K562 (cell line): Measurements from ENCODE around the gene TMEM225B. TPM values are rescaled to one million over a fixed set of nuclear protein-coding genes. Genes with fewer than 3 reads are reported as not detected.

Experiments
- AFF1 ChIP-seq, 2 experiments: fragments of 450-650 bp; IDR thresholded peaks; 2 replicates each; pipeline ENCODE4 v1.6.1; 2018; ENCODE audit warnings: mild to moderate bottlenecking in 2 of 2, low read depth in 1 of 2; ENCODE audit not compliant: partially characterized antibody in 2 of 2
- ASH1L ChIP-seq: fragments of 450-650 bp; IDR thresholded peaks from 2 replicates; pipeline ENCODE4 v1.6.1; 2018; ENCODE audit warnings: borderline replicate concordance, mild to moderate bottlenecking, low read depth; ENCODE audit not compliant: partially characterized antibody
- BRCA1 ChIP-seq, 2 experiments: fragments of 450-650 bp in 1 of 2; sonication (generic) in 1 of 2; formaldehyde crosslinking in 1 of 2; IDR thresholded peaks; 2 replicates each; pipeline versions ENCODE4 v1.5.0 to v1.6.1; 2017 to 2020; ENCODE audit warnings: mild to moderate bottlenecking in 1 of 2, missing genetic modification reagents in 1 of 2
- C11orf30 ChIP-seq: fragments of 450-650 bp; IDR thresholded peaks from 2 replicates; pipeline ENCODE4 v1.6.1; 2016; ENCODE audit warnings: low read depth, mild to moderate bottlenecking
- CEBPZ ChIP-seq: fragments of 150-350 bp; IDR thresholded peaks from 2 replicates; pipeline ENCODE4 v1.6.1; 2014; ENCODE audit warnings: low read depth, mild to moderate bottlenecking, low read length, borderline replicate concordance
- CTBP1 ChIP-seq: fragments of 450-650 bp; IDR thresholded peaks from 2 replicates; pipeline ENCODE4 v1.6.1; 2016; ENCODE audit warnings: borderline replicate concordance
- ESRRA ChIP-seq: fragments of 450-650 bp; IDR thresholded peaks from 2 replicates; pipeline ENCODE4 v1.6.1; 2014; ENCODE audit warnings: low read depth, mild to moderate bottlenecking, moderate library complexity, borderline replicate concordance
- FIP1L1 ChIP-seq: fragments of 200-400 bp; formaldehyde crosslinking; IDR thresholded peaks from 2 replicates; pipeline ENCODE4 v1.6.1; 2018; ENCODE audit warnings: mild to moderate bottlenecking, low read depth, low read length; ENCODE audit not compliant: poor library complexity, severe bottlenecking
- FOXK2 ChIP-seq, 2 experiments: fragments of 450-650 bp; IDR thresholded peaks in 1 of 2; conservative IDR thresholded peaks in 1 of 2; 2 replicates each; pipeline ENCODE4 v1.6.1; 2016; ENCODE audit warnings: low read depth in 2 of 2, mild to moderate bottlenecking in 1 of 2
- HBP1 ChIP-seq: fragments of 450-650 bp; formaldehyde crosslinking; IDR thresholded peaks from 2 replicates; pipeline ENCODE4 v1.4.0; 2022; ENCODE audit warnings: missing genetic modification characterization
- HDAC8 ChIP-seq: fragments of 450-650 bp; IDR thresholded peaks from 2 replicates; pipeline ENCODE4 v1.6.1; 2016; ENCODE audit warnings: mild to moderate bottlenecking, missing genetic modification characterization, moderate library complexity, missing compliant biosample characterization
- MCM3 ChIP-seq: fragments of 450-650 bp; IDR thresholded peaks from 2 replicates; pipeline ENCODE4 v1.6.1; 2016
- MEIS2 ChIP-seq: fragments of 450-650 bp; IDR thresholded peaks from 2 replicates; pipeline ENCODE4 v1.6.1; 2014; ENCODE audit warnings: mild to moderate bottlenecking; ENCODE audit not compliant: partially characterized antibody
- SRSF9 ChIP-seq: fragments of 200-400 bp; formaldehyde crosslinking; IDR thresholded peaks from 2 replicates; pipeline ENCODE4 v1.6.1; 2017; ENCODE audit warnings: low read depth, low read length, borderline replicate concordance
- TAF15 ChIP-seq: fragments of 200-400 bp; formaldehyde crosslinking; IDR thresholded peaks from 2 replicates; pipeline ENCODE4 v1.6.1; 2017; ENCODE audit warnings: mild to moderate bottlenecking, low read depth, low read length, moderate library complexity
- ZBED1 ChIP-seq: IDR thresholded peaks from 2 replicates; pipeline ENCODE4 v1.6.1; 2014
- ZNF184 ChIP-seq: sonication (generic); formaldehyde crosslinking; IDR thresholded peaks from 2 replicates; pipeline ENCODE4 v1.5.0; 2020; ENCODE audit warnings: missing genetic modification reagents
- ZNF212 ChIP-seq: fragments of 450-650 bp; formaldehyde crosslinking; IDR thresholded peaks from 2 replicates; pipeline ENCODE4 v1.4.0; 2020; ENCODE audit warnings: mild to moderate bottlenecking
- ZNF347 ChIP-seq: fragments of 450-650 bp; formaldehyde crosslinking; IDR thresholded peaks from 2 replicates; pipeline ENCODE4 v1.4.0; 2020; ENCODE audit warnings: low read depth, mild to moderate bottlenecking, moderate library complexity
- ZNF384 ChIP-seq: IDR thresholded peaks from 2 replicates; pipeline ENCODE4 v1.6.1; 2012; ENCODE audit warnings: low read depth, low read length, improper control_type of control experiment
- ZNF695 ChIP-seq: fragments of 450-650 bp; formaldehyde crosslinking; IDR thresholded peaks from 2 replicates; pipeline ENCODE4 v1.4.0; 2020; ENCODE audit warnings: mild to moderate bottlenecking, moderate library complexity
- ZNF696 ChIP-seq: fragments of 250-450 bp; sonication (Bioruptor Pico); conservative IDR thresholded peaks from 2 replicates; pipeline ENCODE4 v1.4.0; 2020; ENCODE audit warnings: mild to moderate bottlenecking, moderate library complexity
- polyA plus RNA-seq, 8 experiments: library from polyadenylated mRNA; depleted of rRNA in 4 of 8; stranded (reverse) in 5 of 8; unstranded in 3 of 8; fragments of >200 nt; fragmentation: Nextera tagmentation in 2 of 8; fragmentation: Illumina TruSeq in 1 of 8; extraction: Ambion mirVana in 2 of 8; extraction: Trizol in 1 of 8; gene quantifications; 2 replicates each; pipeline versions ENCODE4 v1.2.1 to v1.2.3, GENCODE V29; 2011 to 2014; ENCODE audit warnings: inconsistent platforms in 1 of 8, missing spikeins in 1 of 8
- total RNA-seq, 7 experiments: library from RNA; depleted of rRNA in 6 of 7; stranded (reverse); fragments of >200 nt in 6 of 7; fragmentation: Illumina TruSeq in 2 of 7; extraction: Trizol in 2 of 7; gene quantifications; 2 replicates each; pipeline versions ENCODE4 v1.2.1 to v1.2.3, GENCODE V29; 2011 to 2021; ENCODE audit warnings: low replicate concordance in 1 of 7

The TMEM225B gene
- total and polyA plus RNA-seq, 9 of the 15 experiments (the other 6 are each of a cell fraction or from before 2014, with no cell fraction given): 0.08 to 0.73 (median 0.56) TPM

GRCh38 chr7:99557196-99557607 is 40.9 kb upstream of the TMEM225B start (continued):
- TF ChIP-seq ZBED1 (no peak), C11orf30 (peak; percentile 93), MEIS2 (peak; percentile 49), AFF1 (IDR thresholded peaks at IDR 0.05; ENCODE audit: low read depth in 1 of 2, partially characterized antibody in 2 of 2) (peak in 1 of 2 experiments; percentile 16), ZNF347 (CRISPR knock-in tag) (no peak), ZNF696 (CRISPR knock-in tag) (no peak), FOXK2 (conservative IDR thresholded peaks at IDR 0.05 in 1 of 2, IDR thresholded peaks at IDR 0.05 in 1 of 2; ENCODE audit: low read depth in 2 of 2) (peak in 1 of 2 experiments; percentile 59; a peak in 1 of 4 replicates), MCM3 (no peak), CEBPZ (no peak), BRCA1 (IDR thresholded peaks at IDR 0.05) (no peak), BRCA1 (CRISPR knock-in tag; IDR thresholded peaks at IDR 0.05) (no peak), ZNF184 (CRISPR knock-in tag) (no peak), SRSF9 (no peak), ASH1L (no peak), TAF15 (no peak), CTBP1 (no peak), ZNF384 (no peak), HDAC8 (no peak), ZNF695 (CRISPR knock-in tag) (no peak), ESRRA (no peak), FIP1L1 (no peak), HBP1 (no peak), ZNF212 (no peak)
